Epithelial cell of esophagus (primary cell): ENCODE data around the gene MAN2C1.
"Not testable (repeated sequence)": the region's sequence is repeated elsewhere in the genome, so short reads cannot be mapped to it uniquely, and the experiment has no call there.

Source experiments
- DNase-seq: peaks from one replicate; pipeline ENCODE4 v3.0.0; 2010; ENCODE audit warnings: low read depth
- H3K4me3 ChIP-seq: 2 replicates; pipeline ENCODE4 v1.5.1; 2011; ENCODE audit warnings: mild to moderate bottlenecking, low read length, control low read depth
- CTCF ChIP-seq: IDR thresholded peaks from 2 replicates; pipeline ENCODE4 v1.5.1; 2011; ENCODE audit warnings: low read depth, mild to moderate bottlenecking, low read length, control low read depth, inconsistent platforms; ENCODE audit not compliant: insufficient read depth; ENCODE audit errors: missing control alignments

MAN2C1 gene

GRCh38 chr15:75367913-75368688, at the start of gene MAN2C1:
TSS of gene MAN2C1 (minus strand) at chr15:75368607. CDS start at chr15:75368583, 24 bp downstream.
- peak; percentile 87 for TF ChIP-seq CTCF
- peak; percentile 98 for DNase-seq
- H3K4me3 ChIP-seq, result peak within 1 kb of the TSS; percentile 81

- H3K4me3 ChIP-seq, result no peak overlapping the region
- DNase-seq, result no peak
- TF ChIP-seq CTCF, result no peak
Measured at GRCh38 chr15:75416584-75416983, 48.2 kb upstream of the MAN2C1 start.

GRCh38 chr15:75410196-75410595, 41.8 kb upstream of the MAN2C1 start:
- no peak overlapping the region for H3K4me3 ChIP-seq
- no peak for TF ChIP-seq CTCF
- DNase-seq, result no peak

DNA sequence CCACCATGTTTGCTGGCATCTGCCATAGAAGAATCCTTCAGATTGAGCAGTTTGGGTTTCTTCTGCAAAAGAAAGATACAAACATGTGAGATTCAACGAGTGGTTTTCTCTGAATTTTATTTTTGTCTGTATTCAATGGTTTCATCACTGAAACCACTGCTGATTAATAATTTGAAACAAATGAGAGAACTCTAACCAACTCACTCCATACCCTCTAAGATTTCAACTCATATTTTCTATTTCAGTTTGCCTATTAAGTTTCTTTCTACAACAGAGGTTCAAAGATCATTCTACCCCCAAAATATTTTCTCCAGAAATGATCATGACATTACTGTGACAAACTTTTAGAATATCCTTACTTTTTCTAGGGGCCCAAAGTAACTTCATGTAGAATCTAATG, 38.7 kb upstream of the MAN2C1 start:
- no peak for DNase-seq
- TF ChIP-seq CTCF, result no peak

GRCh38 chr15:75403892-75404291, 35.5 kb upstream of the MAN2C1 start:
- no peak overlapping the region for H3K4me3 ChIP-seq
- DNase-seq, result no peak
- TF ChIP-seq CTCF, result no peak

More for the DNA sequence above, 38.7 kb upstream of the MAN2C1 start:
- H3K4me3 ChIP-seq, result no peak overlapping the region

DNA sequence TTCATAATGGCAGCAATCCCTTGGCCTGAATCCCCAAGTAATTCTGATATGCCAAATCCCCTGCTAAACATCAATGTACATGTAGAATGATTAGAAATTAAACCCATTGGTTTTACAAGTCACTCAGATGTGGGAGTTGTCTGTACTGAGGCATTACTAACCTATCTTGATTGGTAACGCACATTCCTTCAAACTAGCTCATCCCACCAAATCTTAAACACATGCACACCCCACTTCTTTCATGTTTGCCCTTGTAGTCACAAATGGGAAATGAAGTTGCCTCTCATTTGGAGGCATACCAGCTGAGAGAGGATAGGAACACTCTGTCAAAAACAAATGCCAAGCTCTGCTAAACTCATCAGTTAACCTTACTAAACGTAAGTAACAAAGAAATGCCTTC, 29.1 kb upstream of the MAN2C1 start:
- DNase-seq, result no peak
- no peak for TF ChIP-seq CTCF
- no peak overlapping the region for H3K4me3 ChIP-seq

- no peak for TF ChIP-seq CTCF
- no peak for DNase-seq
- no peak overlapping the region for H3K4me3 ChIP-seq
Measured at GRCh38 chr15:75389791-75390382, 21.5 kb upstream of the MAN2C1 start.

GRCh38 chr15:75383986-75384385, 15.6 kb upstream of the MAN2C1 start:
- DNase-seq, H3K4me3 ChIP-seq: not testable (repeated sequence)
